Kidney epithelial cell (primary cell): ENCODE results near the gene PTPN2. TPM values are rescaled to one million over a fixed set of nuclear protein-coding genes. Genes with fewer than 3 reads are reported as not detected.
"Not testable (repeated sequence)": the region's sequence is repeated elsewhere in the genome, so short reads cannot be mapped to it uniquely, and the experiment has no call there.

Source experiments
- DNase-seq: peaks from one replicate; pipeline ENCODE4 v3.0.0-alpha.2; 2010; ENCODE audit warnings: low read depth
- H3K27me3 ChIP-seq: 2 replicates; pipeline ENCODE4 v1.6.0; 2011; ENCODE audit warnings: low read length; ENCODE audit not compliant: control insufficient read depth, insufficient read depth
- H3K36me3 ChIP-seq: 2 replicates; pipeline ENCODE4 v1.5.1; 2011; ENCODE audit warnings: low read length; ENCODE audit not compliant: control insufficient read depth, insufficient read depth
- H3K4me3 ChIP-seq: 2 replicates; pipeline ENCODE4 v1.5.1; 2011; ENCODE audit warnings: low read depth, mild to moderate bottlenecking, control low read depth, low read length
- CTCF ChIP-seq: IDR thresholded peaks from 2 replicates; pipeline ENCODE4 v1.5.1; 2011; ENCODE audit warnings: mild to moderate bottlenecking, moderate library complexity, low read length, control low read depth, inconsistent platforms; ENCODE audit not compliant: insufficient read depth, poor library complexity, severe bottlenecking
- total RNA-seq: library from RNA; depleted of rRNA; stranded (reverse); fragments of >200 nt; gene quantifications from 2 replicates; pipeline ENCODE4 v1.2.3, GENCODE V29; 2015

PTPN2 gene
- total RNA-seq, 1 donor from 2014 or later: 38.5 TPM

GRCh38 chr18:12766986-12767433, 117.0 kb downstream of the PTPN2 start:
- TF ChIP-seq CTCF: peak; percentile 1
- H3K4me3 ChIP-seq: no peak overlapping the region
- H3K27me3 ChIP-seq: peaks cover 2% of the 10 kb centered on the region
- no peak for DNase-seq
- H3K36me3 ChIP-seq: no peaks in the 10 kb centered on the region

- no peak for DNase-seq
- peaks cover 2% of the 10 kb centered on the region for H3K27me3 ChIP-seq
- no peak for TF ChIP-seq CTCF
- H3K36me3 ChIP-seq: no peaks in the 10 kb centered on the region
- H3K4me3 ChIP-seq: no peak overlapping the region
Observed at GRCh38 chr18:12765586-12765985, 118.5 kb downstream of the PTPN2 start.

GRCh38 chr18:12765126-12765525, 118.9 kb downstream of the PTPN2 start:
- TF ChIP-seq CTCF: no peak
- no peak for DNase-seq
- Histone ChIP-seq H3K27me3 (peaks cover 2% of the 10 kb centered on the region), H3K36me3 (no peaks in the 10 kb centered on the region), H3K4me3 (no peak overlapping the region)

- not testable (repeated sequence) for DNase-seq, H3K36me3 ChIP-seq, H3K4me3 ChIP-seq, H3K27me3 ChIP-seq
Observed at GRCh38 chr18:12758566-12758965, 125.5 kb downstream of the PTPN2 start.

- H3K4me3 ChIP-seq, H3K27me3 ChIP-seq, H3K36me3 ChIP-seq, DNase-seq: not testable (repeated sequence)
Observed at GRCh38 chr18:12756619-12757239, 127.3 kb downstream of the PTPN2 start.

GRCh38 chr18:12755606-12756005, 128.4 kb downstream of the PTPN2 start:
- H3K36me3 ChIP-seq, H3K4me3 ChIP-seq, DNase-seq, H3K27me3 ChIP-seq: not testable (repeated sequence)

GRCh38 chr18:12754511-12754910, 129.5 kb downstream of the PTPN2 start:
- Histone ChIP-seq H3K36me3 (no peaks in the 10 kb centered on the region), H3K4me3 (no peak overlapping the region), H3K27me3 (no peaks in the 10 kb centered on the region)
- DNase-seq: no peak
- no peak for TF ChIP-seq CTCF
